Activated T-cell treated with anti-CD3 and anti-CD28 coated beads, Interleukin-2, amount 50 U/mL, for 72 hours (primary cell): ENCODE results near the gene TMPRSS6. TPM values are rescaled to one million over a fixed set of nuclear protein-coding genes. Genes with fewer than 3 reads are reported as not detected.

Experiments
- ATAC-seq, 2 donors: fragments of 150-1000 bp; cut with Tn5 transposase; replicated peaks in 1 of 2; 2 replicates each; pipeline ENCODE4 v1.10.0; 2021; ENCODE audit warnings: moderate library complexity in 2 of 2, mild to moderate bottlenecking in 1 of 2
- DNase-seq, 2 donors: peaks; one replicate each; pipeline ENCODE4 v3.0.0; 2021 to 2022; ENCODE audit warnings: mixed read lengths in 1 of 2
- H3K27ac Mint-ChIP-seq: one replicate; pipeline ENCODE4 v1.8.0; 2022; ENCODE audit warnings: mild to moderate bottlenecking, moderate library complexity, mixed read lengths
- H3K27me3 Mint-ChIP-seq: one replicate; pipeline ENCODE4 v1.8.0; 2022; ENCODE audit warnings: low read depth, mixed read lengths
- H3K36me3 Mint-ChIP-seq, 2 donors: one replicate each; pipeline ENCODE4 v1.8.0; 2022; ENCODE audit warnings: mixed read lengths in 2 of 2, mild to moderate bottlenecking in 1 of 2; ENCODE audit not compliant: insufficient read depth in 2 of 2
- H3K4me1 Mint-ChIP-seq: one replicate; pipeline ENCODE4 v1.8.0; 2022; ENCODE audit warnings: low read depth, mixed read lengths
- H3K4me3 Mint-ChIP-seq, 2 donors: one replicate each; pipeline ENCODE4 v1.8.0; 2022; ENCODE audit warnings: mild to moderate bottlenecking in 2 of 2, mixed read lengths in 2 of 2, moderate library complexity in 2 of 2
- H3K9me3 Mint-ChIP-seq, 2 donors: one replicate each; pipeline ENCODE4 v1.8.0; 2022; ENCODE audit warnings: mixed read lengths in 2 of 2
- total RNA-seq, 2 donors: library from RNA; stranded (reverse); gene quantifications; one replicate each; pipeline ENCODE4 v1.2.3, GENCODE V29; 2022

Gene TMPRSS6
- total RNA-seq, 2 donors from 2014 or later = 26.8 to 59.4 TPM

GRCh38 chr22:37088108-37088605 is 21.4 kb downstream of the TMPRSS6 start:
- ATAC-seq (peak; percentile 71 to 86), DNase-seq (peak; percentile 34 to 64)
- no peaks in the 10 kb centered on the region for H3K27me3 Mint-ChIP-seq
- peak overlapping the region; percentile 72 to 76 for H3K4me3 Mint-ChIP-seq
- H3K27ac Mint-ChIP-seq = peak overlapping the region; percentile 36
- peaks cover 38% of the 10 kb centered on the region for H3K4me1 Mint-ChIP-seq
- H3K9me3 Mint-ChIP-seq = no peaks in the 10 kb centered on the region
- H3K36me3 Mint-ChIP-seq = peaks cover 0 to 5% of the 10 kb centered on the region in 2 donors

DNA sequence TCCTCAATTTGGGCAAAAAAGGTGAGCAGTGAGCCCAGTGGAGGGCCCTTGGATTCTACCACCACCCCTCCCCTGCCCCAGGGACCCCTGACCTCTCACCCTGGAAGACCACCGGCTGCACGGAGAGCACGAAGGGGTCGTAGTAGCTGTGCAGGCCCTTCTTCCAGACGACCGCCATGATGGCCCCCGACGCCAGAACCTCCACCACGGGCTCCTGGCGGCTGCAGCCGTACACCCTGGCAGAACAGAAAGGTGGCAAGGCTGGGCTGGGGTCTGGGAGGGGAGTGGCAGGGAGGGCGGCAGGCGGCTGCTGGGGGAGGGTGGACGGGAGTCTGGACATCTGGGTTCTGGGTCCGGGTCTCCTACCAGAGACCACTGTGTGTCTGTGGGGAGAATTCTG is 23.3 kb downstream of the TMPRSS6 start:
- Mint-ChIP-seq H3K27me3 (no peaks in the 10 kb centered on the region), H3K4me3 (peak overlapping the region in 1 of 2 donors; percentile 44), H3K4me1 (peaks cover 55% of the 10 kb centered on the region), H3K27ac (no peak overlapping the region), H3K36me3 (peaks cover 2 to 5% of the 10 kb centered on the region in 2 donors), H3K9me3 (no peaks in the 10 kb centered on the region)
- DNase-seq (no peak), ATAC-seq (no peak)

GRCh38 chr22:37084385-37084784 is 25.1 kb downstream of the TMPRSS6 start:
- ATAC-seq (no peak), DNase-seq (no peak)
- Mint-ChIP-seq H3K27me3 (no peaks in the 10 kb centered on the region), H3K36me3 (peaks cover 2 to 5% of the 10 kb centered on the region in 2 donors), H3K4me3 (no peak overlapping the region), H3K9me3 (no peaks in the 10 kb centered on the region), H3K27ac (no peak overlapping the region), H3K4me1 (peaks cover 65% of the 10 kb centered on the region)

GRCh38 chr22:37083914-37084313 is 25.6 kb downstream of the TMPRSS6 start:
- H3K27me3 Mint-ChIP-seq = no peaks in the 10 kb centered on the region
- DNase-seq (no peak), ATAC-seq (no peak)
- peak overlapping the region; percentile 100 for H3K27ac Mint-ChIP-seq
- peaks cover 2 to 5% of the 10 kb centered on the region in 2 donors for H3K36me3 Mint-ChIP-seq
- no peaks in the 10 kb centered on the region for H3K9me3 Mint-ChIP-seq
- peaks cover 68% of the 10 kb centered on the region for H3K4me1 Mint-ChIP-seq
- peak overlapping the region; percentile 25 to 50 for H3K4me3 Mint-ChIP-seq

GRCh38 chr22:37082251-37082873 is 27.2 kb downstream of the TMPRSS6 start:
- no peaks in the 10 kb centered on the region for H3K9me3 Mint-ChIP-seq
- DNase-seq = peak; percentile 60 to 67
- peak overlapping the region; percentile 100 for H3K27ac Mint-ChIP-seq
- H3K36me3 Mint-ChIP-seq = peaks cover 2 to 5% of the 10 kb centered on the region in 2 donors
- H3K27me3 Mint-ChIP-seq = no peaks in the 10 kb centered on the region
- peak overlapping the region; percentile 61 to 71 for H3K4me3 Mint-ChIP-seq
- peaks cover 70% of the 10 kb centered on the region for H3K4me1 Mint-ChIP-seq
- ATAC-seq = peak; percentile 48

GRCh38 chr22:37080838-37081237 is 28.7 kb downstream of the TMPRSS6 start:
- Mint-ChIP-seq H3K27ac (peak overlapping the region; percentile 100), H3K9me3 (no peaks in the 10 kb centered on the region), H3K36me3 (peaks cover 2 to 5% of the 10 kb centered on the region in 2 donors), H3K4me1 (peaks cover 77% of the 10 kb centered on the region), H3K4me3 (peak overlapping the region; percentile 79 to 85), H3K27me3 (peaks cover 6% of the 10 kb centered on the region)
- ATAC-seq = no peak
- DNase-seq = no peak

GRCh38 chr22:37080438-37080837 is 29.1 kb downstream of the TMPRSS6 start:
- DNase-seq (peak; percentile 32 to 42), ATAC-seq (peak; percentile 10 to 17)
- Mint-ChIP-seq H3K4me1 (peaks cover 80% of the 10 kb centered on the region), H3K36me3 (peaks cover 2 to 5% of the 10 kb centered on the region in 2 donors), H3K27me3 (peaks cover 10% of the 10 kb centered on the region), H3K4me3 (peak overlapping the region; percentile 79 to 85), H3K9me3 (no peaks in the 10 kb centered on the region), H3K27ac (peak overlapping the region; percentile 100)

- ATAC-seq (peak; percentile 72 to 78), DNase-seq (peak; percentile 80 to 86)
- peaks cover 11% of the 10 kb centered on the region for H3K27me3 Mint-ChIP-seq
- peaks cover 2 to 5% of the 10 kb centered on the region in 2 donors for H3K36me3 Mint-ChIP-seq
- H3K9me3 Mint-ChIP-seq = no peaks in the 10 kb centered on the region
- peak overlapping the region; percentile 79 to 85 for H3K4me3 Mint-ChIP-seq
- H3K4me1 Mint-ChIP-seq = peaks cover 80% of the 10 kb centered on the region
- peak overlapping the region; percentile 100 for H3K27ac Mint-ChIP-seq
Measured at GRCh38 chr22:37079668-37080171, 29.8 kb downstream of the TMPRSS6 start.

DNA sequence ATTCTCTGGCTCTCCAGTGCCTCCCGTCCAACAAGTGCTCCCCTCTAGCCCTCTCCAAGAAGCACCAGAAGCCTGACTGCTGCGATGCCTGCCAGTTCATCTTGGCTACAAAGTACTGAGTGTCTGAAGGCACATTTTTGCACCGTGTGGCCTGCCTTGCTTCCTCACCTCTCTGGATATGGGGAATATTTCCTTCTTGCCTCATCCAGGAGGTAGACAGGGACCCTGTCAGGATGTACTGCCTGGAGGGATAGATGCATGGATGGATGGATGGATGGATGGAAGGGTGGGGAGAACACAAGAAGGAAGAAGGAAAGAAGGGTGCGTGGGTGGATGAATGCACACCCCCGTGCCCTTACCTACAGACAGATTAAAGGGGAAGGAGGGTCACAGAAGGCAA is 30.4 kb downstream of the TMPRSS6 start:
- peaks cover 76% of the 10 kb centered on the region for H3K4me1 Mint-ChIP-seq
- H3K36me3 Mint-ChIP-seq = peaks cover 2 to 5% of the 10 kb centered on the region in 2 donors
- H3K27ac Mint-ChIP-seq = peak overlapping the region; percentile 100
- H3K4me3 Mint-ChIP-seq = peak overlapping the region; percentile 79 to 85
- ATAC-seq (peak in 1 of 2 donors; percentile 7), DNase-seq (no peak)
- H3K27me3 Mint-ChIP-seq = peaks cover 11% of the 10 kb centered on the region
- no peaks in the 10 kb centered on the region for H3K9me3 Mint-ChIP-seq

DNA sequence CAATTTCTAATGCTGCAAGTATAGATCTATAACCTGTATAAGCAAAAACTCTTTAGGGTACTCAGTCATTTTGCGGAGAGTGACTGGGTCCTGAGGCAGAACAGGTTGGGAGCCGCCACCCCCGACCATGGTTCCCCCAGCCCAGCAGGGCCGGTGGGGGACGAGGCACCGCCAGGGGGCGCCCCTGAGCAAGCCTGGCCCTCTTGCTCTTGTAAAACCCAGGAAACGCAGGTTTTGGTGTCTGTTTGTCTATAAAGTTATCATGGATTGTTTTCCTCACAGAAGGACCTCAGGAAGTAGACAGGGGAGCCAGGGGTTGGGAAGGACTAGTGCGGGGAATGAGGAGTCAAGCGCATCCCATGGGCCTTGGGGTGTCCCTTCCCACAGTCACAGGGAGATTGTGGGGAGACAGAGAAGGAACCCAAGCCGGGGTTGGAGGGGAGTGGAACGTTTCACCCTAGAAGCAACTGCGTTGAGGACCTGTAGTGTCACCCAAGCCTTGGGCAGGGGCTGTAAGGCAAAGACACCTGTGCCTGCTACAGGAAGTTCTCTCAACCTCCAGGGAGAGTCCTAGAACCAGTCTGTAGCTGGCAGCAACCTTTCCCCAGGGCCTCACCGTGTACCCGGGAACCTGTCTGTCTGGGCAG is 31.6 kb downstream of the TMPRSS6 start:
- Mint-ChIP-seq H3K4me3 (peak overlapping the region; percentile 79 to 85), H3K9me3 (no peaks in the 10 kb centered on the region), H3K27me3 (peaks cover 11% of the 10 kb centered on the region), H3K4me1 (peaks cover 65% of the 10 kb centered on the region), H3K27ac (peak overlapping the region; percentile 100), H3K36me3 (peaks cover 0 to 2% of the 10 kb centered on the region in 2 donors)
- ATAC-seq (peak; percentile 23 to 36), DNase-seq (peak; percentile 88 to 95)

GRCh38 chr22:37075822-37076433 is 33.6 kb downstream of the TMPRSS6 start:
- no peak overlapping the region for H3K27ac Mint-ChIP-seq
- H3K27me3 Mint-ChIP-seq = peaks cover 11% of the 10 kb centered on the region
- no peak for DNase-seq
- ATAC-seq = no peak
- H3K36me3 Mint-ChIP-seq = no peaks in the 10 kb centered on the region
- no peak overlapping the region for H3K4me3 Mint-ChIP-seq
- H3K4me1 Mint-ChIP-seq = peaks cover 45% of the 10 kb centered on the region
- no peaks in the 10 kb centered on the region for H3K9me3 Mint-ChIP-seq

DNA sequence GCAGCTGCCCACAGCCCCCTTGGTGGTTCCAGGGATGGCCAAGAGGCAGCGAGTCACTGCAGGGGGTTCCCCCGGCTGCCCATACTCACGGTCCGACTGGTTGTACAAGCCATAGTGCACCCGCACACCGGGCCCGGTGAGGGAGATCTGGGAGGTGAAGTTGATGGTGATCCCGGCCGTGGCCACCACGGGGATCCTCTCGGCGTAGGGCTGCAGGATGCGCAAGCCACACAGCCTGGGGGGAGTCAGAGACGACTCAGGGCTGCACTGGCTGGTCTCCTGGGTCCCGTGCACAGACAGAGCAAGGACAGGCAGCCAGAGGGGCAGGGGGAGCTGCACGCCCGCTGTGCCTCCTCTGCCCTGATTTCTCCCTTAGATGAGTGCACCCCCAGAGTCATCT is 34.5 kb downstream of the TMPRSS6 start:
- Mint-ChIP-seq H3K9me3 (no peaks in the 10 kb centered on the region), H3K4me3 (no peak overlapping the region), H3K4me1 (peaks cover 36% of the 10 kb centered on the region), H3K27me3 (peaks cover 16% of the 10 kb centered on the region), H3K27ac (no peak overlapping the region), H3K36me3 (peaks cover 0 to 1% of the 10 kb centered on the region in 2 donors)
- ATAC-seq (no peak), DNase-seq (no peak)

GRCh38 chr22:37074537-37074936 is 35.0 kb downstream of the TMPRSS6 start:
- no peak for ATAC-seq
- Mint-ChIP-seq H3K4me1 (peaks cover 31% of the 10 kb centered on the region), H3K4me3 (no peak overlapping the region), H3K36me3 (peaks cover 0 to 1% of the 10 kb centered on the region in 2 donors), H3K27me3 (peaks cover 22% of the 10 kb centered on the region), H3K9me3 (no peaks in the 10 kb centered on the region), H3K27ac (no peak overlapping the region)
- no peak for DNase-seq
